NCI-H2081 (cell line): ENCODE data around the gene BIN1.
A peak's percentile ranks its signal among the peaks of the same experiment; 100 is the strongest.

Experiments used
- DNase-seq, 2 experiments: peaks; one replicate each; lab custom pipeline; 2025; lab: John Stamatoyannopoulos, UW

BIN1 gene

GRCh38 chr2:127020536-127020935 lies 86.4 kb downstream of the BIN1 start:
- no peak for DNase-seq

- no peak for DNase-seq
Observed at GRCh38 chr2:127017548-127017947, 89.4 kb downstream of the BIN1 start.

GRCh38 chr2:127016329-127016728 lies 90.6 kb downstream of the BIN1 start:
- no peak for DNase-seq

- DNase-seq, result no peak
Observed at GRCh38 chr2:127015106-127015910, 91.6 kb downstream of the BIN1 start.

GRCh38 chr2:127014630-127015029 lies 92.3 kb downstream of the BIN1 start:
- DNase-seq, result no peak

GRCh38 chr2:127014224-127014623 lies 92.7 kb downstream of the BIN1 start:
- no peak for DNase-seq

GRCh38 chr2:127012868-127013267 lies 94.1 kb downstream of the BIN1 start:
- no peak for DNase-seq

GRCh38 chr2:127012215-127012614 lies 94.7 kb downstream of the BIN1 start:
- DNase-seq, result no peak

- no peak for DNase-seq
Observed at GRCh38 chr2:127011796-127012195, 95.2 kb downstream of the BIN1 start.

GRCh38 chr2:127011231-127011661 lies 95.7 kb downstream of the BIN1 start:
- DNase-seq, result no peak

- no peak for DNase-seq
Observed at GRCh38 chr2:127008265-127009015, 98.5 kb downstream of the BIN1 start.

- DNase-seq, result no peak
Observed at GRCh38 chr2:127007652-127008051, 99.3 kb downstream of the BIN1 start.

GRCh38 chr2:127006962-127007361 lies 100.0 kb downstream of the BIN1 start:
- no peak for DNase-seq

- no peak for DNase-seq
Observed at GRCh38 chr2:127004893-127005600, 101.9 kb downstream of the BIN1 start.

- no peak for DNase-seq
Observed at GRCh38 chr2:127003070-127003800, 103.7 kb downstream of the BIN1 start.

- DNase-seq, result peak in 1 of 2 experiments; percentile 12
Observed at GRCh38 chr2:127001751-127002150, 105.2 kb downstream of the BIN1 start.

- DNase-seq, result peak in 1 of 2 experiments; percentile 12
Observed at GRCh38 chr2:127000937-127001336, 106.0 kb downstream of the BIN1 start.

GRCh38 chr2:127000194-127000593 lies 106.8 kb downstream of the BIN1 start:
- no peak for DNase-seq

GRCh38 chr2:126999106-126999756 lies 107.7 kb downstream of the BIN1 start:
- no peak for DNase-seq

- no peak for DNase-seq
Observed at GRCh38 chr2:126998486-126998885, 108.5 kb downstream of the BIN1 start.
